ENCODE measurements around the gene TSGA10.
"Not testable (repeated sequence)": the region's sequence is repeated elsewhere in the genome, so short reads cannot be mapped to it uniquely, and the experiment has no call there.

TSGA10 gene

DNA sequence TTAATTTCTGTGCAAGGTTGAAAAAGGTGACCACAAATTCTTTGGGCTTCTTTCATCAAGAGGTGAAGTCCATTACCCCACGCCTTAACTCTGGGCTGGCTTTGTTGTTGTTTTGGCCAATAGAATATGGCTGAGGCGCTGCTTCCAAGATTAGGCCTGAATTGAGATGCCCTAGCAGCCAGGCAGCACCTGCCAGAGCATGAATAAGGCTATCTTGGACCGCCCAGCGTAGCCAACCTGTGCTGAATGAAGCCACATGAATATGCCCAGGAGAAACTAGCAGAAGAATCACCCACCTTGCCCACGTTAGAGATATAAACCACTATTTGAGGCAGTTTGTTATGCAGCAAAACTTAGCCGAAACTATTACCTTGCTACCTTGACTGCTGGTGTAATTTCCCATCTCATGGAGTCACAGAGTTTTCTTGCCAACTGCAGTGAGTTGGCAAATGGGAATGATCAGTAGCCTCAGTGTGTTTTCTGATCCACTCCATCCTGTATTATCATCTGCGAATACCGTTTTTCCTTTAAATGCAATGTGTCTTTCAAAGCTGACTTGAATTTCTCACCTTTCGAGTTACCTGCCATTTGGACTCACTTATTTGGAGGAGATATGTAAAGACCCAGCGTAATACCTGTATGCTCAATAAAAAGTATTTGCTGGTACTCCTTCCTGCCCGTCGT is 679 bp downstream of the TSGA10 start:
- DNase-seq (ENCODE audit: low spot score): peak; percentile 12

DNA sequence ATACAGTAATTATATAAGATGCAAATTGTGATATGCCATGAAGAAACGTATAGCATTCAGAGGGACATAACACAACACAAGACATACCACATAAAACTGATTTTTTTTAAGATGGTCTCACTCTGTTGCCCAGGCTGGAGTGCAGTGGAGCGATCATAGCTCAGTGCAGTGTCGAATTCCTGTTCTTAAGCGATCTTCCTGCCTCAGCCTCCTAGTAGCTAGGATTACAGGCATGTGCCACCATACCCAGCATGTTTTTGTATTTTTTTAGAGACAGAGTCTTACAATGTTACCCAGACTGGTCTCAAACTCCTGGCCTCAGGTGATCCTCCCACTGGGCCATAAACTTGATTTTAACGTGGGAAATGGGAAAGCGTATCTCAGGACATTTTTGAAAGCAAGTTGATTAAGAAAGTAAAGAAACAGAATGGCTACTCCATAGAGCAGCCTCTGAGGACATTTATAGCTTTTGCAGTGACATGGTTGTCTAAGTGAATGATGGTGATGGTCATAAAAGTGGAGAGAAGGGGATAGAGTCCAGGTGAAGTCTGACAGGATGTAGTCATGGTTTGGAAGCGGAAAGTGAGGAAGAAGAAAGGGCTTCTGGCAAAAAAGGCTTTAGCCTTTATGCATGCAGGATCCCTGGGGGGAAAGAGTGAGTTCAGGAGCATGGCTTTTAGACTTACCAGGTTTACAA is 2.4 kb downstream of the TSGA10 start:
- DNase-seq (ENCODE audit: low spot score): no peak

DNA sequence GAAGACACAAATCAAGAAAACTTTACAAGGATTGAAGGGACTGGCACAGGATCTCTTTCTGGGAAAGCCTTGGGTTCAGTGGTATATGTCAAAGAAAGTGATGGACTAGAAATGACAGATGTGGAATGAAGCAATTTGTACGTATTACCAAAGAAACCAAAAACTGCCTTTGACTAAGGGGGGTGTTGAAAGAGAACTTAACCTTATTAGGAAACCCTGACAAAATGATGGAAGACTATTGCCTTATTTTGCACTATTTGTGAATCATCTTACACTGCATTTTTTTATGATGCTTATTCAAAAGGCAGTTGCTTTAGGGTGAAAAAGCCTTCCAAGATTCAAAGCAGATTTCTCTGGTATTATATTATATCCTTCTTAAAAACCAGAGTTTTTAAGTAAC is 4.0 kb downstream of the TSGA10 start:
- no peak for DNase-seq (ENCODE audit: low spot score)

DNA sequence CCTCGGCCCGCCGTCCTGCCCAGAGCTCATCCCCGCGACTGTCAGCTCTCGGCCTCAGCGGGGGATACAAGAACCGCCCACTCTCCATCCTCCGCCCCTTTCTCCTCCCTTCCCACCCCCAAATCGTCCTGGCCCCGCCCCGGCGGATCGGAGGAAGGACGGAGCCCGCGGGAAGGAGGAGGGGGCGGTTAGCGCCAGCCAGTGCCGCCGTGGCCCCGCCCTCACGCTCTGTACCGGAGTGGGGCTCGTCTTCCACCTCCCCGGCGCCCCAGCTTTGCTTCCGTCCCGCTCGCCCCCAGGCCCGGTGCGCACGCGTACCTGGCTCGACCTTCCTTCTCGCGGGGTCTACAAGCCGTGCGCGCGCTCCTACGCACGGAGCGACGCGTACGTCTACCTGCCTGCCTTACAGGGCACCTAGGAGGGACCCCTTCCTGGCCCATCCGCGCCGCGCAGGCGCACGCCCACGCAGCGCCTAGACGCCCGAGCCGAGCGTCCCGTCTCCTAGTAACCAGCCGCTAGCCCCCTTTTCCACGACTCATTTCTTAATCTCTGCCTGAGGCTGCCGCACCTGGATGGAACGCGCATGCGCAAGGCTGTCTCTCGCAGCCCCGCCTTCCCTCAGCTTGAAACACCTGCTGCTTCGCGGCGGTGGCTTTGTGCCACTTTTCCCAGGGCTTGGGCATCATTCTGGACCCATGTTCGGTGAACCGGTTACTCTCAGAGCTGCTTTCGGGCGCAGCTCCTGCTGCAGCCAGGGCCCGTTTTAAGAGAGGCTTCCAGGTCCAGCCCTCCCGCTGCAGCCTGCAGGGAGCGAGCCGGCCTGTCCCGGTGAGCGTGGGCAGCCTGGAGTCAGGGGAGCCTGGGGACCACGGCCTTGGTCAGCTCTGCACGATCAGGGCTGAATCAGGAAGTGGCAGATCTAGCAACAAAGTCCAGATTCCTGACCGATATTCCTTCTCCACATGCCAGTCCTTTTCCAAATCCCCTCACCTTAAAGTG is 13.3 kb downstream of the TSGA10 start, which contains the start of gene C2orf15:
Gene C2orf15 (plus strand): TSS at position 598 of the 999 bp plus-strand sequence. CDS start 8,852 bp downstream, outside the sequence.
- peak; percentile 73 for DNase-seq (ENCODE audit: low spot score)

DNA sequence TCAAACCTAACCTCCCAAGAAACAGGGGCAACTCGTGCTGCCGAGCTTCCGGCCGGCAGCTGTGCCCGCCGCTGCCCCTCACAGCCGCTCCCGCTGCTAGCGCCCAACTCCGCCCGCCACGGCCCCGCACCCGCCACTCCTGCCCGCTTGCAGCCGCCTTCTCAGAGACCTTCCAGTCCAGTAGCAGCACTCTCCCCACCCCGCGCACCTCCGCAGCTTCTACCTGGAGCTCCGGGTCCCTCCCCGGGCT is 14.0 kb downstream of the TSGA10 start:
- DNase-seq (ENCODE audit: low spot score): peak; percentile 25

DNA sequence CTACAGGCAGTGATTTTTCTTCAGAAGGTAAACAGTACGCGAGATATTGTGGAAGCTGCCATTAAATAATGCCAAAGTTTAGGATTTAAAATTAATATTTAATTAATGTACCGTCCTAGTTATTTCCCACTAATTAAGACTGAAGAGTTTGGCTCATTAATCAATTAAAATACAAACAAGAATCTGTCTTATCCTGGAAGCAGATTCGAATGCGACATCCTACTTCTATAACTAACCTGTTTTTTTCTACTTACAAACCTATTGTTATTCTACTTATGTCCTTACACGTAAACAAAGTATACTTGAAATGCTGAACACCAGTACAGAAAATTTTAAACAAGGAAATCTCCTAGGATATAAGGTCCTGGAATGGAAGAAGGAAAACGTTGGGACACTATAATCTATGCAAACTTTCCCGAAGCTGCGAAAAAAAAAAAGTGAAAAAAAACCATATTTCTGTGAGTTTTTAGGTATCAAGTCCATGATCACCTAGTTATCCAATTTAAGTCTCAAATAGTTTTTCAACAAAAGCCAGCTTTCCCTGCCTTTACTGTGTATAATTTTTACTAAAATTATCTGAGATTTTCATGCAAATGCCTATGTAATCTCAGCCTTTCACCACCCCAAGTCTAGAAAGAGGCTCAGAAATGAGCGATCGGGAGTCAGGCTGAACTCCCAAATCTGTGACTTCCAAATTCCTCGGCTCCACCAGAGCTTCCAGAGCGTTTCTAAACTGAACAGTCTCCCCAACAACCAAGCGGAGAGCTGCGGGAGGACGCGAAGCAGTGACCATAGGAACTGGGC is 14.5 kb downstream of the TSGA10 start:
- no peak for DNase-seq (ENCODE audit: low spot score)

DNA sequence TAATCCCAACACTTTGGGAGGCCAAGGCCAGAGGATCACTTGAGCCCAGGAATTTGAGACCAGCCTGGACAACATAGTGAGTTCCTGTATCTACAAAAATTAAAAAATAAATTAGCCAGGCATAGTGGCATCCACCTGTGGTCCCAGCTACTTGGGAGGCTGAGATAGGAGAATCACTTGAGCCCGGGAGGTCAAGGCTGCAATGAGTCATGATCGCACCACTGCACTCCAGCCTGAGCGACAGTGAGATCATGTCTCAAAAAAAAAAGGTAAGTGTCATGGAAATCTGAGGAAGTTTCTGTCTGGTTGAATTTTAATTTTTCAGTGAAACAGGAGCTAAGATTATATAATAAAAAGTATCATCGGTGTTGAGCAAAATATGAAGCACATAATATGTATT is 15.7 kb downstream of the TSGA10 start:
- no peak for DNase-seq (ENCODE audit: low spot score)

DNA sequence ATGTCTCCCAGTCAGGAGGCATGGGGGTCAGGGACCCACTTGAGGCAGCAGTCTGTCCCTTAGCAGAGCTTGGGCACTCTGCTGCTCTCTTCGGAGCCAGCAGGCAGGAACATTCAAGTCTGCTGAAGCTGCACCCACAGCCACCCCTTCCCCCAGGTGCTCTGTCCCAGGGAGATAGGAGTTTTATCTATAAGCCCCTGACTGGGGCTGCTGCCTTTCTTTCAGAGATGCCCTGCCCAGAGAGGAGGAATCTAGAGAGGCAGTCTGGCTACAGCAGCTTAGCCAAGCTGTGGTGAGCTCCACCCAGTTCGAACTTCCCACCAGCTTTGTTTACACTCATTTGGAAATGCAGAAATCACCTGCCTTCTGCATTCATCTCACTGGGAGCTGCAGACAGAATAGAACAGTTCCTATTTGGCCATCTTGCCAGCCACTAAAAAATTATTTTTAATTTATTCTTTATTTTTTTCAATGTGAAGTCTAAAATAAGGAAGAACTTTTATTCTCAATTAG is 19.6 kb downstream of the TSGA10 start:
- not testable (repeated sequence) for DNase-seq (ENCODE audit: low spot score)

DNA sequence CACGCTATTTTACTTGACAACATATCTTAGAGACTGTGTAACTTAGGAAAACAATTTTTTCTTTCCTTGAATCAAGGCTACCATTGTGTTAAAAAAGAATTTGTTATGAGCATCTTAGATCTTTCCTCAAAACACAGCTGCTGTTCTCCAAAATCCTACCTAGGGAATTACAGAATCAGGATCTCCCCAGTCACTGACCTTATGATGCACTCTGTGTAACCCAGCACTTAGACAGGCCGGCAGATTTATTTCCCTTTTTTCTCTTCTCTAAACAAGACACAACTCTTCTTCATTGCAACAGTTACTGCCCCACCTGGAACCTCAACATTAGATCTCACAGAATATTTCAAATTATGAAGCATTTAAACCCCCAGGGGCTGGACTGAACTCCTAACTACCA is 26.8 kb downstream of the TSGA10 start:
- DNase-seq (ENCODE audit: low spot score): no peak

DNA sequence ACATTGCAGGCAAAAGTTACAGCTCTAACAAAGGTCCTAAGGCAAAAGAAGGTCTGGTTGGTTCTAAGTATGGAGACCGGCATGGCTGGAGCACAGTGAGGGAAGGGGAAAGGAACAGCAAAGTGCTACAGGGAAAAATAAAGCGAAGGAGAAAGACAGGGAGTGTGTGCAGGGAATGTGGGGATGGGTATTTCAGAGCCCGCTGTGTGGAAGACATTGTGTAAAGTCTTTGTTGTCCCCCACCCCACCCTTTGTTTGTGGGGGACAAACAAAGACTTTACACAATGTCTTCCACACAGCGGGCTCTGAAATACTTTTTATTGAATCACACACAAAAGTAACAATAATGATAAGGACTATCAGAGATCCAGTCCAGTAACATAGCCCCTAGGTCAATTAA is 42.1 kb downstream of the TSGA10 start:
- DNase-seq (ENCODE audit: low spot score): no peak

DNA sequence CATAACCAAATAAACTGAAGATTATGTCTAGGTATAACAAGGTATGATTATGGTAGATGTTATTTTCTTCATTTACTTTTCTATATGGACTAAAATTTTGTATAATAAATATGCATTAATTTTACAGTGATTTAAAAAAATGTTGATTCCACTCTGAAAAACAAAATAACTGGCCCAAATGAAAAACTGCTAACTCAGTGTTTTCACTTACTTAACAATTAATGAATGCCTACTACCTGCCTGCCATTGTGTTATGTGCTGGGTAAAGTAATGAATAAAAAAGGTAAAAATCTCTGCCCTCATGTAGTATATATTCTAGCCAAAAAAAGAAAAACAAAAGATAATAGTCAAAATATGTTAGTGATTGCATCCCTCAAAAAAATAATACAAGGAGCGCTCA is 42.8 kb downstream of the TSGA10 start:
- DNase-seq (ENCODE audit: low spot score): no peak

DNA sequence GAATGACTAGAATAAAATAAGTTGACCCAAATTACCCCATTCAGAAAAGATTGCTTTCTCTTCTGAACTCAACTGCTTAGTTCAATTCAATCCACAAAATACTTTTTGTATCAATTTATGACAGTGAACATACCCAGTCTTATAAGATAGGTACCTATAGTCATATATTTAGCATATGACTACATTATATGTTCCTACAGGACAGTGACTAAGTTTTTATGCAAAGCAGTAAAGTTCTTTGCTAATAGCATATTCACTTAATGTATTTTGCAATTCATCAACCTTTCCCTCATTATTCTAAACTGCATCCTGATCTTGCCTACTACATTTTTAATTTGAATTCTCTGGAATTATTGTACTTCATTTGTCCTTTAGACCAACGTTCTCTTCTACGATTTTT is 43.5 kb downstream of the TSGA10 start:
- DNase-seq (ENCODE audit: low spot score): no peak

DNA sequence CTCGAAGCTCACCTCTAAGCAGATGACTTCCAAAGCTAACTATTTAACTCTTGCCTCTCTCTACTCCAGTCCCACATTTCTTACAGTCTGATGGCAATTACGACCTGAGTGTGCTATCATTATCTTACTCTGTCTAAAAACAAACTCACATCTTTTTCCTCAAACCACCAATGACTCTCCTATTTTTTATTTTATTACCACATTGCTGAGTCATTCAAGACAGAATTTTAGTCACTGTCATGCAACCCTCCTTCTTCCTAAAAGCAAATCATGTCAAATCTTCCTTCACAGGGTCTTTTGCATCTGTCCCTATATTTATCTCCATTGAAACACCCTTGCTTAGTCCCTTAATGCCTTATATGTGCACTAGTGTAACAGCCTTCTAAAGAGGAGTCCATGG is 47.8 kb downstream of the TSGA10 start:
- DNase-seq (ENCODE audit: low spot score): no peak

DNA sequence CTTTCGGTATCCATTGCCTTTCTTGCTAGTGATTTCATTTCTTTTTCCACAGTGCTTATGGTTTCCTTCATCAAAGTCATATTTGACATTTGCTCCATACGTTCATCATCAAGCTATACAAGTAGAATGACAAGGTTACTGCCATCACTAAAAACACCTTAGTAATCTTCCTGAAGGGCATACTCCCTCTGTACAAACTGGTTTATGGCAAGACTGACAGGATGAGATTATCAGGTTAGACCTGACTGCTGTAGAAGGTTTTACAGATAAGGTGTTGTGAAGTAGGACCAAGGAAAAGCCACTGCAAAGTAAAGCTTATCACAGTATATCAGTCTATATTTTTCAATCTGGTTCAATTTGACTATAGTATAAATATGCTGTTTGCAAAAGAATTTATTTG is 50.7 kb downstream of the TSGA10 start:
- DNase-seq (ENCODE audit: low spot score): no peak

DNA sequence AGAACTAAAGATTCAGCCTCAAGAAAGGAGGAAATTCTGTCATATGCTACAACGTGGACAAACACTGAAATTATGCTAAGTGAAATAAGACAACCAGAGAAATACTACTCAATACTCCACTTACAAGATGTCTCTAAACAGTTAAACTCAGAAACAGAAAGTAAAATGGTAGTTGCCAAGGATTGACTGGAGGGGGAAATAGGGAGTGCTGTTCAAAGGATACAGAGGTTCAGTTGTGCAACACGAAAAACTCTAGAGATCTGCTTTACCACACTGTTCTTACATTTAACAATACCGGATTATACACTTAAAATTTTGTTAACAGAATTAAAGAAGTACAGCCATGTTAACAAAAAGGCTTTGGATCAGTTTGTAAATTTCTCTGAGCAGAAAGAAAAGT is 53.0 kb downstream of the TSGA10 start:
- DNase-seq (ENCODE audit: low spot score): no peak

DNA sequence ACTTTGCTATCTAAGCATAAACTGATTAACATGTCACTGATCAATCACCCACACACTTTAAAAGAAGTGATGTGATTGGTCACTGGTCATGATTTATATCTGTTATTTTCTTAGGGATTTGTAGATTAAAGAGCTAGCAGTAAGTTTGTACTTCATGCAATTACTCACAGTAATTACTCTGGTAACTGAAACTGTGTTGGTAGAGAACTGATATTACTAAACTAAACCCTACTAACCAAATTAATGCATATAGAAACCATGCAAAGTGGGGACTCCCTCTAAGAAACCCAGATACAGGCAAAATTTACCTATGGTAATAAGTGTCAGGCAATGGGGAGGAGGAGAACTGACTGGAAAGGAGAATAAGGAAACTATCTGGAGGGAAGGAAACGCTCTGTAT is 58.0 kb downstream of the TSGA10 start:
- DNase-seq (ENCODE audit: low spot score): no peak

DNA sequence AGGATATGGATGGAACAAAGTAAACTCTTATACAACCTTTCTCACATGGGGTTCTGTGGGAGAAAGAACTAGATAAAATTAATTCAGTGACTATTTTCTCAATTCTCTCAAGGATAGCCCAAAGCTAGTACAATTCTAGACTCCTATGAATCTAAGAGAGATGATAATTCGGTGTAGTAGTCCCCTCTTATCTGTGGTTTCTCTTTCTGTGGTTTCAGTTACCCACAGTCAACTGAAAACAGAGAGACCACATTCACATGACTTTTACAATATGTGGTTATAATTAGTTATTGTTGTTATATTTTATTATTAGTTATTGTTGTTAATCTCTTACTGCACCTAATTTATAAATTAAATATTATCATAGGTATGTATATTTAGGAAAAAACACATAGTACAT is 66.7 kb downstream of the TSGA10 start:
- no peak for DNase-seq (ENCODE audit: low spot score)

DNA sequence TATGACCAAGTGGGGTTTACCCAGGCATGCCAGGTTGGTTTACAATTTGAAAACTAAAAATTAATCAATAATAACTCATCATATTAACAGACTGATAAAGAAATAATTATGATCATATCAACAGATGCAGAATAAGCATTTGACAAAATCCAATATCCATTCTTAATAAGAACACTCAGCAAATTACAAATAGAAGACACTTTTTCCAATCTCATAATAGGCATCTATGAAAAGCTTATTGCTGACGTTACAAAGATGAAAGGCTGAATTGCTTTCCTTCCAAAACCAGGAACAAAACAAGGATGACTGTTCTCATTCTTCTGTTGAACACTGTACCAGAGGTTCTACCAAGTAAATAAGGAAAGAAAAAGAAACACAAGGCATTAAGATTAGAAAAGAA is 68.4 kb downstream of the TSGA10 start:
- DNase-seq (ENCODE audit: low spot score): no peak

DNA sequence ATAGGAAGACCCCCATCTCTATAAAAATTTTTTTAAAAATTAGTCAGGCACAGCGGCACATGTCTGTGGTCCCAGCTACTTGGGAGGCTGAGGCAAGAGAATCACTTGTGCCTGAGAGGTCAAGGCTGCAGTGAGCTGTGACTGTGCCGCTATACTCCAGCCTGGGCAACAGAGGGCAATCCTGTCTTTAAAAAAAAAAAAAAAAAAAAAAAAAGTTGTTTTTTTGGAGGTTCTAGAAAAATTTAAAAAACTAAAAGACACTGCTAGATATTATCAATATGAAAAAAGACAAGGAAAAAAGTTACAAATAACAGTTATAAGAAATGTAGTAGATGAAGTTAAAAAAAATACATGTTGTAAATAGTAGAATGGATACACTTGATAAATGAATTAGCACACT is 69.3 kb downstream of the TSGA10 start:
- DNase-seq (ENCODE audit: low spot score): no peak

DNA sequence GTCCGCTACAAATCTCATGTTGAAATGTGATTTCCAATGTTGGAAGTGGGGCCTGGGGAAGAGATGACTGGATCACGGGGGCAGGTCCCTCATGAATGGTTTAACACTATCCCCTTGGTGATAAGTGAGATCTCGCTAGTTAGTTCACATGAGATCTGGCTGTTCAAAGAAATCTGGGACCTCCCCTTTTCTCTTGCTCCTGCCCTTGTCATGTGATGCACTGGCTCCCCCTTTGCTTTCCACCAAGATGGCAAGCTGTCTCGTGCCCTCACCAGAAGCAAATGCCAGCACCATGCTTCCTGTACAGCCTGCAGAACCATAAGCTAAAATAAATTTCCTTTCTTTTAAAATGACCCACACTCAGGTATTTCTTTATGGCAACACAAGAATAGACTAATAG is 70.5 kb downstream of the TSGA10 start:
- DNase-seq (ENCODE audit: low spot score): no peak

DNA sequence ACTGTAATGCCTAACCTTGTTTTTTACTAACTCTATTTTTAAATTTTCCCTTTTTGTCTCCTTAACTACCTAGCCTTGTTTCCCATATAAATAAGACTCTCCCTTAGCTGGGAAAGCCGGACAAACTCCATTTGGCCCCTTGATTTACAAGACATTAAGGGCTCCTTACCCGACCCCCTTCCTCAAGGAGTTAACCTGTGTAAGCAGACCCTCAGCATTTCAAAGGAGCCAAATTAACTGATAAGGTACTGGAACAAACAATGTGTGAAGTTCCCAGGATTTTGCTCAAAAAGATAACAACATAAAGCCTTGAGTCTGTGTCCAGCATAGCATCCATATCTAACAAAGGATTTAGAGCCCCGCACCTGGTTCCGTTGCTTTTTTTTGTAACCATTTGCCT is 72.9 kb downstream of the TSGA10 start:
- no peak for DNase-seq (ENCODE audit: low spot score)

DNA sequence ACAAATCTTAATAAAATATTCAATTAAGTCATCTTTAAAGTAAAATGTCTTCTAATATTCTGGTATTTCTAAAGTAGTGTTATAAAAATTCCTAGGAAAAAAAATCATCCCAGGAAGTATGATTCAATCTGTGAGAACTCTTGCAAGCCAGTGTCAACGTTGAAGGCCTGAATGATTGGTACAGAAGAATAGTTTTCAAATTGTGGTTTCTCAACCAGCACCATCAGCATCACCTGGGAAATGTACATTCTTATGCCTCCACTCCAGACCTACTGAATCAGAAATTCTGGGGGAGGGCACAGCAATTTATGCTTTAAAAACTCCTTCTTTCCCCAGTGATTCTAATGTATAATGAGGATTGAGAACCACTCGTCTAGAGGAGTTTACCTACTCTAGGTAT is 75.5 kb downstream of the TSGA10 start:
- DNase-seq (ENCODE audit: low spot score): no peak
